Right lobe of liver (tissue), 4 donors: ENCODE data around the gene PPP1R8.

Experiments
- POLR2A ChIP-seq: fragments of 450-650 bp; IDR thresholded peaks from one replicate; pipeline ENCODE4 v1.6.1; 2017; ENCODE audit warnings: antibody characterized with exemption, mild to moderate bottlenecking
- TF ChIP-seq, protein P1 (sequence below), 4 donors: fragments of 200-600 bp in 3 of 4; fragments of 450-650 bp in 1 of 4; IDR thresholded peaks; one replicate each; pipeline versions ENCODE4 v1.5.1 to v1.8.0; 2016 to 2022; ENCODE audit warnings: antibody characterized with exemption in 4 of 4, mild to moderate bottlenecking in 2 of 4
- donor health status: DM: no; HTN: no; CAD: no.
- donor health status: DM: no; HTN: no; CAD: no.
- donor health status: DM: no; HTN: yes; CAD: no.

DNA sequence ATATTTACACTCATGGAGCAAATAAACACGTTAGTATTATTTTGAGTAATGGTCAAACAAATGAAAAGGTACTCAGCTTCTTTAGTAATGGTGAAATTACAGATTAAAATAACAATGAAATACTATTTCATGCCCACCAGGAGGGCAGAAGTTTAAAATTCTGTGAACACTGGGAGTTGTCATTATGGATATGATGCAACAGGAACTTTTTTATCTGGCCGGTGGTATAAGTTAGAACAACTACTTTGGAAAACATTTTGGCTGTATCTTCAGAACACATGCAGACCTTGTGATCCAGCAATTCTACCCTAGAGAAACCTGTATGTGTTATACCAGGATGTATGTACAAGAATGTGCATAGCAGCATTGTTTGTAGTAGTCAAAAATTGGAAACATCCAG, 23.2 kb upstream of the PPP1R8 start:
- TF ChIP-seq, protein P1, sequence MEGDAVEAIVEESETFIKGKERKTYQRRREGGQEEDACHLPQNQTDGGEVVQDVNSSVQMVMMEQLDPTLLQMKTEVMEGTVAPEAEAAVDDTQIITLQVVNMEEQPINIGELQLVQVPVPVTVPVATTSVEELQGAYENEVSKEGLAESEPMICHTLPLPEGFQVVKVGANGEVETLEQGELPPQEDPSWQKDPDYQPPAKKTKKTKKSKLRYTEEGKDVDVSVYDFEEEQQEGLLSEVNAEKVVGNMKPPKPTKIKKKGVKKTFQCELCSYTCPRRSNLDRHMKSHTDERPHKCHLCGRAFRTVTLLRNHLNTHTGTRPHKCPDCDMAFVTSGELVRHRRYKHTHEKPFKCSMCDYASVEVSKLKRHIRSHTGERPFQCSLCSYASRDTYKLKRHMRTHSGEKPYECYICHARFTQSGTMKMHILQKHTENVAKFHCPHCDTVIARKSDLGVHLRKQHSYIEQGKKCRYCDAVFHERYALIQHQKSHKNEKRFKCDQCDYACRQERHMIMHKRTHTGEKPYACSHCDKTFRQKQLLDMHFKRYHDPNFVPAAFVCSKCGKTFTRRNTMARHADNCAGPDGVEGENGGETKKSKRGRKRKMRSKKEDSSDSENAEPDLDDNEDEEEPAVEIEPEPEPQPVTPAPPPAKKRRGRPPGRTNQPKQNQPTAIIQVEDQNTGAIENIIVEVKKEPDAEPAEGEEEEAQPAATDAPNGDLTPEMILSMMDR (IDR thresholded peaks at IDR 0.05): no peak
- no peak for TF ChIP-seq POLR2A
